IPS-NIHi11 (cell line): Measurements from ENCODE around the gene SETBP1.

ENCODE experiments used
- DNase-seq: peaks from one replicate; pipeline ENCODE4 v3.0.0; 2012; ENCODE audit warnings: mixed read lengths, low spot score

Gene SETBP1

GRCh38 chr18:44759925-44760342 is 79.2 kb downstream of the SETBP1 start:
- DNase-seq: no peak

- no peak for DNase-seq
These were observed 81.1 kb downstream of the SETBP1 start for GRCh38 chr18:44761812-44762211.

- DNase-seq: no peak
These were observed 82.6 kb downstream of the SETBP1 start for GRCh38 chr18:44763327-44763726.

GRCh38 chr18:44764863-44765262 is 84.2 kb downstream of the SETBP1 start:
- no peak for DNase-seq

GRCh38 chr18:44765456-44765855 is 84.8 kb downstream of the SETBP1 start:
- no peak for DNase-seq

GRCh38 chr18:44766450-44766849 is 85.8 kb downstream of the SETBP1 start:
- DNase-seq: no peak

- no peak for DNase-seq
These were observed 87.1 kb downstream of the SETBP1 start for GRCh38 chr18:44767807-44768206.

- DNase-seq: no peak
These were observed 90.0 kb downstream of the SETBP1 start for GRCh38 chr18:44770641-44771040.

GRCh38 chr18:44771572-44771955 is 90.9 kb downstream of the SETBP1 start:
- no peak for DNase-seq

- no peak for DNase-seq
These were observed 91.5 kb downstream of the SETBP1 start for GRCh38 chr18:44771956-44772917.

- no peak for DNase-seq
These were observed 93.0 kb downstream of the SETBP1 start for GRCh38 chr18:44773640-44774155.

- no peak for DNase-seq
These were observed 93.5 kb downstream of the SETBP1 start for GRCh38 chr18:44774191-44774590.

- DNase-seq: no peak
These were observed 96.9 kb downstream of the SETBP1 start for GRCh38 chr18:44777457-44778192.

GRCh38 chr18:44778788-44779187 is 98.1 kb downstream of the SETBP1 start:
- DNase-seq: no peak

GRCh38 chr18:44779753-44780292 is 99.1 kb downstream of the SETBP1 start:
- no peak for DNase-seq

- DNase-seq: no peak
These were observed 101.2 kb downstream of the SETBP1 start for GRCh38 chr18:44781886-44782285.

GRCh38 chr18:44782617-44783016 is 101.9 kb downstream of the SETBP1 start:
- DNase-seq: no peak

- no peak for DNase-seq
These were observed 102.7 kb downstream of the SETBP1 start for GRCh38 chr18:44783371-44783770.

GRCh38 chr18:44786257-44786656 is 105.6 kb downstream of the SETBP1 start:
- no peak for DNase-seq

GRCh38 chr18:44786688-44787087 is 106.0 kb downstream of the SETBP1 start:
- no peak for DNase-seq

- DNase-seq: no peak
These were observed 107.6 kb downstream of the SETBP1 start for GRCh38 chr18:44788334-44788733.

- DNase-seq: peak; percentile 16
These were observed 109.0 kb downstream of the SETBP1 start for GRCh38 chr18:44789710-44790109.

GRCh38 chr18:44790860-44791259 is 110.2 kb downstream of the SETBP1 start:
- no peak for DNase-seq
